K562 (cell line): ENCODE data around the gene AP1G2. TPM values are rescaled to one million over a fixed set of nuclear protein-coding genes. Genes with fewer than 3 reads are reported as not detected.
A peak's percentile ranks its signal among the peaks of the same experiment; 100 is the strongest.

Source experiments
- ATAC-seq: fragments of 200-7000 bp; cut with Tn5 transposase; 3 replicates; pipeline ENCODE4 v1.9.1; 2020; ENCODE audit warnings: moderate library complexity
- BruUV-seq: library from RNA; stranded (reverse); fragments of 400-500 nt; replicated peaks from 2 replicates; lab custom pipeline; 2021; lab: Mats Ljungman, UMichigan
- CTCF ChIA-PET: fragments of 300-600 bp; formaldehyde crosslinking; extraction: SDS; loops from one replicate; lab custom pipeline; 2021; ENCODE audit warnings: low intra/inter-chr PET ratio; lab: Yijun Ruan, JAX
- POLR2A ChIA-PET: fragments of 300-600, 350-650 bp; sonication (Branson Sonifier 250); formaldehyde crosslinking; extraction: SDS; loops from one replicate; lab custom pipeline; 2021; ENCODE audit warnings: antibody characterized with exemption, inconsistent platforms; lab: Yijun Ruan, JAX
- DNase-seq, 4 experiments: peaks; one replicate each; pipeline versions ENCODE4 v3.0.0 to v3.0.0-alpha.2; 2011 to 2018; ENCODE audit warnings: low spot score in 3 of 4, mixed read lengths in 3 of 4; ENCODE audit errors: extremely low read depth in 1 of 4
- FAIRE-seq: peaks from 2 replicates; lab custom pipeline; 2011; peaks lifted over from hg19 to GRCh38; lab: Jason Lieb, UNC
- H2AFZ ChIP-seq: 2 replicates; pipeline ENCODE4 v1.6.0; 2011; ENCODE audit warnings: low read depth, low read length, control low read depth, inconsistent platforms
- H3K27ac ChIP-seq: fragments of 200-600 bp; 3 replicates; pipeline ENCODE4 v1.8.0; 2011; ENCODE audit warnings: low read depth, mild to moderate bottlenecking, control low read depth, inconsistent platforms, low read length, moderate library complexity, mixed read lengths; ENCODE audit errors: extremely low read depth
- H3K27me3 ChIP-seq, 2 experiments: fragments of 300-600 bp in 1 of 2; 2 replicates in 1 of 2; 3 replicates in 1 of 2; pipeline versions ENCODE4 v1.6.0 to v1.8.0; 2011; ENCODE audit warnings: inconsistent platforms in 2 of 2, low read length in 2 of 2, mild to moderate bottlenecking in 1 of 2, mixed read lengths in 1 of 2, moderate library complexity in 1 of 2; ENCODE audit not compliant: control insufficient read depth in 2 of 2, insufficient read depth in 2 of 2
- H3K36me3 ChIP-seq: fragments of 300-600 bp; 3 replicates; pipeline ENCODE4 v1.8.0; 2011; ENCODE audit warnings: mild to moderate bottlenecking, low read length, inconsistent platforms; ENCODE audit not compliant: control insufficient read depth, insufficient read depth
- H3K4me1 ChIP-seq, 2 experiments: fragments of 200-600 bp in 1 of 2; replicated peaks in 1 of 2; 2 replicates in 1 of 2; 3 replicates in 1 of 2; pipeline versions ENCODE4 v1.5.1 to v1.8.0; 2011; ENCODE audit warnings: inconsistent platforms in 2 of 2, low read length in 2 of 2, mild to moderate bottlenecking in 1 of 2, mixed read lengths in 1 of 2, moderate library complexity in 1 of 2; ENCODE audit not compliant: control insufficient read depth in 2 of 2, insufficient read depth in 2 of 2
- H3K4me2 ChIP-seq: 2 replicates; pipeline ENCODE4 v1.6.1; 2011; ENCODE audit warnings: low read length, control low read depth, inconsistent platforms, mixed read lengths; ENCODE audit not compliant: insufficient read depth
- H3K4me3 ChIP-seq: fragments of 200-600 bp; sonication (generic), shearing (Covaris generic); 2 replicates; pipeline ENCODE4 v1.5.1; 2016; ENCODE audit warnings: control low read depth, inconsistent platforms
- H3K79me2 ChIP-seq: fragments of 200-600 bp; 3 replicates; pipeline ENCODE4 v1.8.0; 2011; ENCODE audit warnings: low read length, inconsistent platforms; ENCODE audit not compliant: control insufficient read depth, insufficient read depth
- H3K9ac ChIP-seq, 2 experiments: 2 replicates each; pipeline versions ENCODE4 v1.6.0 to v1.6.1; 2011; ENCODE audit warnings: low read depth in 2 of 2, low read length in 2 of 2, control low read depth in 1 of 2, inconsistent platforms in 1 of 2, mild to moderate bottlenecking in 1 of 2, mixed read lengths in 1 of 2; ENCODE audit not compliant: insufficient read depth in 1 of 2
- H3K9me1 ChIP-seq: one replicate; pipeline ENCODE4 v1.6.0; 2011; ENCODE audit warnings: inconsistent platforms, mild to moderate bottlenecking, low read length, moderate library complexity; ENCODE audit not compliant: control insufficient read depth, insufficient read depth
- H3K9me3 ChIP-seq: replicated peaks from 2 replicates; pipeline ENCODE4 v1.5.1; 2011; ENCODE audit warnings: low read depth, low read length, inconsistent platforms; ENCODE audit not compliant: control insufficient read depth, insufficient read depth
- H4K20me1 ChIP-seq: replicated peaks from 2 replicates; pipeline ENCODE4 v1.6.1; 2011; ENCODE audit warnings: low read length, inconsistent platforms, mixed read lengths; ENCODE audit not compliant: control insufficient read depth, insufficient read depth
- CHD2 ChIP-seq: IDR thresholded peaks from 2 replicates; pipeline ENCODE4 v1.6.1; 2011; ENCODE audit warnings: low read depth, low read length
- E2F6 ChIP-seq, 2 experiments: IDR thresholded peaks; 2 replicates each; pipeline ENCODE4 v1.6.1; 2011; ENCODE audit warnings: borderline replicate concordance in 1 of 2, control low read depth in 1 of 2, low read depth in 1 of 2, low read length in 1 of 2, mild to moderate bottlenecking in 1 of 2, mixed read lengths in 1 of 2, moderate library complexity in 1 of 2; ENCODE audit not compliant: insufficient read depth in 1 of 2, insufficient read length in 1 of 2, poor library complexity in 1 of 2, severe bottlenecking in 1 of 2; ENCODE audit errors: extremely low read depth in 1 of 2
- ETS1 ChIP-seq: conservative IDR thresholded peaks from 2 replicates; pipeline ENCODE4 v1.6.1; 2011; ENCODE audit warnings: low read depth, mild to moderate bottlenecking, low read length; ENCODE audit not compliant: control insufficient read depth
- MCM5 ChIP-seq: fragments of 450-650 bp; IDR thresholded peaks from 2 replicates; pipeline ENCODE4 v1.6.1; 2016; ENCODE audit warnings: low read depth
- MLLT1 ChIP-seq, 2 experiments: fragments of 450-650 bp; IDR thresholded peaks; 2 replicates each; pipeline ENCODE4 v1.6.1; 2016
- NCOA2 ChIP-seq, 2 experiments: fragments of 450-650 bp; IDR thresholded peaks; 2 replicates each; pipeline ENCODE4 v1.6.1; 2018; ENCODE audit warnings: mild to moderate bottlenecking in 2 of 2, moderate library complexity in 1 of 2; ENCODE audit not compliant: partially characterized antibody in 2 of 2
- NFYB ChIP-seq: IDR thresholded peaks from 2 replicates; pipeline ENCODE4 v1.6.1; 2011; ENCODE audit warnings: mild to moderate bottlenecking, moderate library complexity; ENCODE audit not compliant: insufficient read length; ENCODE audit errors: extremely low read depth
- NRF1 ChIP-seq, 2 experiments: fragments of 450-650 bp; IDR thresholded peaks in 1 of 2; conservative IDR thresholded peaks in 1 of 2; 2 replicates each; pipeline ENCODE4 v1.6.1; 2014; ENCODE audit warnings: mild to moderate bottlenecking in 2 of 2
- SAP30 ChIP-seq: fragments of 200-600 bp; sonication (generic); IDR thresholded peaks from 2 replicates; pipeline ENCODE4 v1.6.1; 2012; ENCODE audit warnings: borderline replicate concordance, low read depth, mild to moderate bottlenecking, moderate library complexity, low read length, control low read depth, inconsistent platforms; ENCODE audit not compliant: insufficient read depth, poor library complexity, severe bottlenecking
- ZBTB12 ChIP-seq: fragments of 250-450 bp; sonication (Bioruptor Pico); IDR thresholded peaks from 2 replicates; pipeline ENCODE4 v1.4.0; 2020
- ZFX ChIP-seq: sonication (generic); formaldehyde crosslinking; IDR thresholded peaks from 2 replicates; pipeline ENCODE4 v1.8.0; 2022; ENCODE audit warnings: mild to moderate bottlenecking, missing genetic modification reagents, moderate library complexity
- ZNF444 ChIP-seq: fragments of 250-450 bp; sonication (Bioruptor Pico); IDR thresholded peaks from 2 replicates; pipeline ENCODE4 v1.4.0; 2020; ENCODE audit warnings: mild to moderate bottlenecking, moderate library complexity
- WGBS: fragments of 100-300 bp; shearing (Covaris generic); methylation state at CpG from one replicate; pipeline ENCODE4 v1.1.6; 2016; ENCODE audit warnings: low coverage, mixed read lengths; ENCODE audit not compliant: insufficient coverage; ENCODE audit errors: missing lambda C conversion rate; 5-methylcytosine and 5-hydroxymethylcytosine counted together
- in situ Hi-C: fragments of 300-500 bp; cut with MboI; formaldehyde crosslinking; loops from 4 replicates; pipeline ENCODE4 v1.15.0; 2018; ENCODE audit warnings: inconsistent platforms, mixed read lengths
- intact Hi-C: fragments of 100-400 bp; cut with micrococcal nuclease; formaldehyde crosslinking; loops from 2 replicates; pipeline ENCODE4 v1.14.2; 2022
- polyA plus RNA-seq, 8 experiments: library from polyadenylated mRNA; depleted of rRNA in 4 of 8; stranded (reverse) in 5 of 8; unstranded in 3 of 8; fragments of >200 nt; fragmentation: Nextera tagmentation in 2 of 8; fragmentation: Illumina TruSeq in 1 of 8; extraction: Ambion mirVana in 2 of 8; extraction: Trizol in 1 of 8; gene quantifications; 2 replicates each; pipeline versions ENCODE4 v1.2.1 to v1.2.3, GENCODE V29; 2011 to 2014; ENCODE audit warnings: inconsistent platforms in 1 of 8, missing spikeins in 1 of 8
- total RNA-seq, 7 experiments: library from RNA; depleted of rRNA in 6 of 7; stranded (reverse); fragments of >200 nt in 6 of 7; fragmentation: Illumina TruSeq in 2 of 7; extraction: Trizol in 2 of 7; gene quantifications; 2 replicates each; pipeline versions ENCODE4 v1.2.1 to v1.2.3, GENCODE V29; 2011 to 2021; ENCODE audit warnings: low replicate concordance in 1 of 7

AP1G2 gene
- total and polyA plus RNA-seq, 9 of the 15 experiments (the other 6 are each of a cell fraction or from before 2014, with no cell fraction given): 19.1 to 83.5 (median 33.3) TPM

- peak within 1 kb of the TSS; percentile 95 for H2AFZ ChIP-seq
- CTCF ChIA-PET: interaction anchor here (0.6 kb wide), 1 partner anchor 219 kb away, joined by 5 read pairs; no protein-coding TSS in a partner anchor
- peak within 1 kb of the TSS; percentile 59 to 83 for H3K9ac ChIP-seq
- peaks cover 3% of the 10 kb centered on the region for H3K79me2 ChIP-seq
- DNase-seq (peak; percentile 70 to 75 (median 73)), ATAC-seq (peak; percentile 80), FAIRE-seq (no peak)
- peak within 1 kb of the TSS; percentile 47 for H3K4me3 ChIP-seq
- intact Hi-C loops: loop anchor here (10.0 kb wide), 1 partner anchor 227 kb away; the partner anchor contains the start of gene PABPN1
- H3K36me3 ChIP-seq: no peaks in the 10 kb centered on the region
- POLR2A ChIA-PET: interaction anchor here (0.7 kb wide), 2 partner anchors 9 to 57 kb away, joined by 3 to 5 read pairs; no protein-coding TSS in a partner anchor
- H4K20me1 ChIP-seq: no peaks in the 10 kb centered on the region
- peak within 1 kb of the TSS; percentile 84 for H3K4me2 ChIP-seq
- no peaks in the 10 kb centered on the region for H3K9me1 ChIP-seq
- peaks cover 12 to 22% of the 10 kb centered on the region in 2 experiments; a peak in 4 of 5 replicates for H3K4me1 ChIP-seq
- no TSS peak for BruUV-seq
- in situ Hi-C loops: no loop called here
- peaks cover 0 to 9% of the 10 kb centered on the region in 2 experiments; a peak in 1 of 5 replicates for H3K27me3 ChIP-seq
- WGBS: 0% methylated on average over 2 of the region's 49 CpGs
- H3K9me3 ChIP-seq: no peaks in the 10 kb centered on the region
- H3K27ac ChIP-seq: peak within 1 kb of the TSS; percentile 48; the same call in 1 of the 3 replicates
- TF ChIP-seq ZBTB12 (CRISPR knock-in tag) (no peak), NFYB (no peak), MCM5 (no peak), NCOA2 (IDR thresholded peaks at IDR 0.05; ENCODE audit: partially characterized antibody in 2 of 2) (no peak), SAP30 (peak; percentile 43), ZFX (CRISPR knock-in tag) (peak; percentile 72), ETS1 (0 out of 2 replicates have a peak, but pooled peaks have one; percentile 29), CHD2 (peak; percentile 77), E2F6 (IDR thresholded peaks at IDR 0.05; ENCODE audit: borderline replicate concordance in 1 of 2, extremely low read depth in 1 of 2, insufficient read depth in 1 of 2, insufficient read length in 1 of 2, low read depth in 1 of 2, low read length in 1 of 2, poor library complexity in 1 of 2, severe bottlenecking in 1 of 2) (peak in 1 of 2 experiments; percentile 34), MLLT1 (IDR thresholded peaks at IDR 0.05) (no peak), ZNF444 (CRISPR knock-in tag) (no peak), NRF1 (conservative IDR thresholded peaks at IDR 0.05 in 1 of 2, IDR thresholded peaks at IDR 0.05 in 1 of 2) (peak; percentile 82 to 86)
These were observed 16.1 kb downstream of the AP1G2 start, which contains the start of gene ZFHX2 for GRCh38 chr14:23551266-23552028. ZFHX2 (minus strand) TSS chr14:23551765; CDS start chr14:23535325, 16,440 bp downstream.
